Smooth muscle cell (in vitro differentiated cells): ENCODE measurements around the gene LRMDA. TPM values are rescaled to one million over a fixed set of nuclear protein-coding genes. Genes with fewer than 3 reads are reported as not detected.

Experiments
- DNase-seq: peaks from one replicate; lab custom pipeline; 2025; ENCODE audit not compliant: unreplicated experiment; lab: John Stamatoyannopoulos, UW
- H2AFZ ChIP-seq: fragments of 200-600 bp; sonication (generic); 2 replicates; pipeline ENCODE4 v1.6.0; 2016; ENCODE audit warnings: antibody characterized with exemption, low read depth, mild to moderate bottlenecking
- H3F3A ChIP-seq: fragments of 200-600 bp; sonication (generic); 2 replicates; pipeline ENCODE4 v1.6.0; 2017; ENCODE audit warnings: antibody characterized with exemption, low read depth
- H3K27ac ChIP-seq: fragments of 200-600 bp; sonication (generic); 2 replicates; pipeline ENCODE4 v1.5.1; 2016; ENCODE audit warnings: low read depth, mild to moderate bottlenecking
- H3K27me3 ChIP-seq: fragments of 200-600 bp; sonication (generic); 2 replicates; pipeline ENCODE4 v1.6.1; 2016; ENCODE audit warnings: low read depth, mild to moderate bottlenecking
- H3K36me3 ChIP-seq: fragments of 200-600 bp; sonication (generic); 2 replicates; pipeline ENCODE4 v1.5.1; 2016; ENCODE audit warnings: low read depth
- H3K4me1 ChIP-seq: fragments of 200-600 bp; sonication (generic); 2 replicates; pipeline ENCODE4 v1.5.1; 2016; ENCODE audit warnings: low read depth
- H3K4me2 ChIP-seq: fragments of 200-600 bp; sonication (generic); 2 replicates; pipeline ENCODE4 v1.6.0; 2016; ENCODE audit warnings: mild to moderate bottlenecking
- H3K4me3 ChIP-seq: fragments of 200-600 bp; sonication (generic); 2 replicates; pipeline ENCODE4 v1.5.1; 2016; ENCODE audit warnings: mild to moderate bottlenecking
- H3K79me2 ChIP-seq: fragments of 200-600 bp; sonication (generic); 2 replicates; pipeline ENCODE4 v1.6.0; 2016; ENCODE audit warnings: low read depth, mild to moderate bottlenecking
- H3K9ac ChIP-seq: fragments of 200-600 bp; sonication (generic); 2 replicates; pipeline ENCODE4 v1.6.0; 2016; ENCODE audit warnings: low read depth
- H3K9me3 ChIP-seq: fragments of 200-600 bp; sonication (generic); replicated peaks from 2 replicates; pipeline ENCODE4 v1.5.1; 2016; ENCODE audit warnings: low read depth
- H4K20me1 ChIP-seq: fragments of 200-600 bp; sonication (generic); 2 replicates; pipeline ENCODE4 v1.6.0; 2016; ENCODE audit warnings: low read depth
- CTCF ChIP-seq: fragments of 200-600 bp; sonication (generic); IDR thresholded peaks from 2 replicates; pipeline ENCODE4 v1.5.1; 2017; ENCODE audit warnings: borderline replicate concordance, mild to moderate bottlenecking, antibody characterized with exemption; ENCODE audit not compliant: insufficient read depth, poor library complexity, severe bottlenecking
- WGBS: methylation state at CpG from one replicate; pipeline ENCODE4 v1.1.7; 2016; ENCODE audit warnings: low lambda C conversion rate; 5-methylcytosine and 5-hydroxymethylcytosine counted together
- polyA plus RNA-seq: library from polyadenylated mRNA; unstranded; fragments of >200 nt; fragmentation: Nextera tagmentation; extraction: Ambion mirVana; gene quantifications from 2 replicates; pipeline ENCODE4 v1.2.1, GENCODE V29; 2016
- total RNA-seq: library from RNA; depleted of rRNA; stranded (reverse); fragments of >200 nt; gene quantifications from 2 replicates; pipeline ENCODE4 v1.2.3, GENCODE V29; 2014

Gene LRMDA
- total and polyA plus RNA-seq, 2 experiments from 2014 or later: 1.5 to 1.6 TPM

- WGBS: 98% methylated on average over 3 of the region's 3 CpGs
- no peaks in the 10 kb centered on the region for H3F3A ChIP-seq
- no peak overlapping the region for H3K9ac ChIP-seq
- no peak overlapping the region for H3K4me3 ChIP-seq
- peaks cover 5% of the 10 kb centered on the region for H3K27me3 ChIP-seq
- no peaks in the 10 kb centered on the region for H3K4me1 ChIP-seq
- H3K9me3 ChIP-seq: no peaks in the 10 kb centered on the region
- H3K79me2 ChIP-seq: no peaks in the 10 kb centered on the region
- TF ChIP-seq CTCF: no peak
- H3K36me3 ChIP-seq: no peaks in the 10 kb centered on the region
- DNase-seq: no peak
- no peak overlapping the region for H2AFZ ChIP-seq
- H3K27ac ChIP-seq: no peak overlapping the region
- H4K20me1 ChIP-seq: no peaks in the 10 kb centered on the region
- H3K4me2 ChIP-seq: no peak overlapping the region
Observed at GRCh38 chr10:75476985-75477384, 45.6 kb downstream of the LRMDA start.

- H4K20me1 ChIP-seq: no peaks in the 10 kb centered on the region
- H3K9ac ChIP-seq: no peak overlapping the region
- 33% methylated on average over 4 of the region's 4 CpGs for WGBS
Observed at GRCh38 chr10:75477680-75478079, 46.3 kb downstream of the LRMDA start.

GRCh38 chr10:75480374-75480773, 49.0 kb downstream of the LRMDA start:
- Histone ChIP-seq H3K79me2 (no peaks in the 10 kb centered on the region), H3K9me3 (no peaks in the 10 kb centered on the region), H3K36me3 (no peaks in the 10 kb centered on the region), H3K4me2 (no peak overlapping the region), H3K27ac (no peak overlapping the region), H3K27me3 (peaks cover 9% of the 10 kb centered on the region), H2AFZ (no peak overlapping the region), H3K4me1 (no peaks in the 10 kb centered on the region), H4K20me1 (no peaks in the 10 kb centered on the region), H3F3A (no peaks in the 10 kb centered on the region), H3K9ac (no peak overlapping the region), H3K4me3 (no peak overlapping the region)
- no peak for TF ChIP-seq CTCF
- DNase-seq: no peak
- 96% methylated on average over 3 of the region's 3 CpGs for WGBS

More at GRCh38 chr10:75477680-75478079, 46.3 kb downstream of the LRMDA start:
- Histone ChIP-seq H3K79me2 (no peaks in the 10 kb centered on the region), H3K36me3 (no peaks in the 10 kb centered on the region), H3K4me3 (no peak overlapping the region), H3K9me3 (no peaks in the 10 kb centered on the region), H3K27ac (no peak overlapping the region), H3F3A (no peaks in the 10 kb centered on the region), H2AFZ (no peak overlapping the region), H3K4me1 (no peaks in the 10 kb centered on the region), H3K4me2 (no peak overlapping the region), H3K27me3 (peaks cover 9% of the 10 kb centered on the region)
- DNase-seq: no peak
- TF ChIP-seq CTCF: no peak

- no peak for TF ChIP-seq CTCF
- H3K27me3 ChIP-seq: peaks cover 9% of the 10 kb centered on the region
Observed at GRCh38 chr10:75483188-75483587, 51.8 kb downstream of the LRMDA start.

More at GRCh38 chr10:75483188-75483587, 51.8 kb downstream of the LRMDA start:
- no peaks in the 10 kb centered on the region for H4K20me1 ChIP-seq
- H3K27ac ChIP-seq: no peak overlapping the region
- no peak for DNase-seq
- no peaks in the 10 kb centered on the region for H3K4me1 ChIP-seq
- WGBS: 100% methylated on average over 1 of the region's 1 CpG
- no peak overlapping the region for H2AFZ ChIP-seq
- H3K36me3 ChIP-seq: no peaks in the 10 kb centered on the region
- no peak overlapping the region for H3K4me2 ChIP-seq
- H3F3A ChIP-seq: peaks cover 4% of the 10 kb centered on the region
- H3K79me2 ChIP-seq: no peaks in the 10 kb centered on the region
- no peak overlapping the region for H3K9ac ChIP-seq
- H3K4me3 ChIP-seq: no peak overlapping the region
- no peaks in the 10 kb centered on the region for H3K9me3 ChIP-seq
